ENCODE data around the gene CORO7.

The CORO7 gene

GRCh38 chr16:4373356-4373908, 43.0 kb downstream of the CORO7 start:
- DNase-seq (ENCODE audit: extremely low read depth in 1 of 2, low read depth in 1 of 2): no peak

DNA sequence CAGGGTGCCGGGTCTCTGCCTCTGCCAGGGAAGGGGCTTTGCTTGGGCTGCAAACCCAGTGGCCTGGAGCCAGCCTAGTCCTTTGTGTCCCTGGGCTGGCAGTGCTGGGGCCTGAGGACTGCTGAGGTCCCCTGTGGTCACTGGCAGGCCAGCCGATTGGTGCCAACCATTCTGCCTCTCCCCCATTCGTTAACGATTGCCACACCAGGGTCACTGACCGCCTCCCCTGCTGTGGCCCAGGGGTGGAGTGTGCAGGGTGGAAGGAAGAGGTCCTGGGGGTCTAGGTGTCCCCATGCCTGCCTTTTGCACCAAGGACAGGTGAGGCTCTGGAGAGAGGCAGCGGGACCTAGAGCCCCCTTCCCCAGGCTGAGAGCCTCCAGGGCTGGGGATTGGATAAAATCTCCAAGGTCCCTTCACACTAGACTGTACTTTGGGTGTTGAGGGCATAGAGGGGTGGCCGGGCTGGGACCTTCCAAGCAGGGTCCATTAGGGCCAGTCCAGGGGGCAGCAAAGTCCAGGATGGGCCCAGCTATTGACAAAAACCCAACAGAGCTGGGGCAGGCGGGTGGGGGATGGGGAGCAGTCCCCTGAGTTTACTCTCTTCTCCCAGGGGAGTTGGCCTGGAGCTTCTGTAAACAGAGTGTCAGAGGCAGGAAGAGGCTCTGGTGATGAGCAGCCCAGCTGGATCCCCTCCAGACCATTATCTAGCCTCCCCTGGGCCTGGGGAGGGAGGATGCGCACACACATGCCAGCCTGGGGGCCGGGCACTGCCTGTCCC, 43.6 kb downstream of the CORO7 start:
- DNase-seq (ENCODE audit: extremely low read depth in 1 of 2, low read depth in 1 of 2): no peak

- DNase-seq (ENCODE audit: extremely low read depth in 1 of 2, low read depth in 1 of 2): no peak
These were observed 44.3 kb downstream of the CORO7 start for GRCh38 chr16:4372001-4372577.

GRCh38 chr16:4371357-4372000, 44.9 kb downstream of the CORO7 start, which contains the start of gene VASN:
Gene VASN (plus strand): TSS chr16:4371848. CDS start chr16:4380878, 9,030 bp downstream.
- peak; percentile 34 to 41 for DNase-seq (ENCODE audit: extremely low read depth in 1 of 2, low read depth in 1 of 2)

DNA sequence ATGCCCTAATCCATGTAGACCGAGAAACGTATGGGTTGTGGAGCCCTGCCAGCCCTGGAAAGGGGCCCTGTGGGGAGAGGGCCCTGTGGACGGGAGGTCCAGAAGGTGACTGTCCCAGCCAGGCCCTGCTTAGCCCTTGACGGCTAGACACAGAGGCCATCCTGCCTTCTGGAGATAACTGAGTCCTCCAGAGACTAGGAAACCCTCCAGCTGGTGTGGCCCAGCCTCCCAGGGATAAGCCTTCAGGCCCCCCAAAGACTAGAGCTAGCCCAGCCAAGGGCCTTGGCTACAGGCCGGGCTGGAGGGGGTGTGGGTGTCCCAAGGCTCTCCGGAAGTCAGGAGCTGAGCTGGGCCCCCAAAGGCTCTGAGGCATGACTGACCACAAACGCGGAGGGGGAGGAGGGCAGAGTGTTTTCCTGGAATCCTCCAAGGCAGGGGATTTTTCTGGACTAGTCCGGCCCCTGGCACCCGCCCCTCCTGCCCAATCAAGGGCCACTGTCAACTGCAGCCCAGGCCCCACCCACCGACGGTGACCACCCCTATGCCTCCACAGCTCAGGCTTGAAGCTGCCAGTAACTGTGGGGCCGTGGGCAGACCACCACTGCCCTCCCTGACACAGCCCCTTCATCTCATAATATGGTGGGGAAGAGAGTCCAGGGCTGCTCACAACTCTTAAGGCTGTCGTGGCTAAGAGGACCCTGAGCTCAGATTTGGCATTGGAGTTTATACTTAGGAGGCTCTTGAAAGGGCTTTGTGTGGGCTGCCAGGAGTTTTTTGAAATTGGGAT, 45.6 kb downstream of the CORO7 start:
- no peak for DNase-seq (ENCODE audit: extremely low read depth in 1 of 2, low read depth in 1 of 2)

GRCh38 chr16:4370151-4370550, 46.2 kb downstream of the CORO7 start:
- DNase-seq (ENCODE audit: extremely low read depth in 1 of 2, low read depth in 1 of 2): no peak

DNA sequence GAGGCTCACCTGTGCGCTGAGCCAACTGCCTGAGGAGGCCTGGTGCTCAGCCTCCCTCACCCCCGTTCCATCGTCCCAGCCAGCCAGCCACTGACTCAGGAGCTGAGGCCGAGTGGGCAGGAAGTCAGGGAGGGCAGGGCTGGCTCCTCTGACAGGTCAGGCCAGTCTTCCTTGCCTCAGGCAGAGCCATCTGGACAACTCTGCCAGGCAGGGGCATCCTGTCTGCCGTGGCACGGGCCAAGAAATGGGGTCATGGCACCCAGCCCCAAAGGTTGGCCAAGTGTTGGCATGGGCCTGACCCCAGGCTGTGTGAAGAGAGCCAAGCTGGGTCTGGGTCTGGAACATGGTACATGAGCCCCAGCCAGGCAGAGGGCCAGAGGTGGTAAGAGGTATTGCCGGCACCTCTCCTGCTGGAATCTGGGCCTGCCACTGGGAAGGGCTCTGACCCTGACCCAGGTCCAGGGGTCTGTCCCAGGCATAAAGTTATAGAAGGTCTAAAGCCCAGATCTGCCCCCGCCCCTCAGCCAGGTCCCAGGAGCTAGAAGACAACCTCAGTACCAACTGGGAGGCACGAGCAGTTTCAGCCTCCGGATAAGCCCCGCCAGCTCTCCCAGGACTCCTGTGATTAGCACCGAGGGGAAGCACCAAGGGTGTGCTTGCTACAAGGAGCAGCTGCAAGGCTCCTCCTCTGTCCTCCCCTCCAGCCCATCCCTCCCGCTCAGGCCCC, 47.2 kb downstream of the CORO7 start:
- no peak for DNase-seq (ENCODE audit: extremely low read depth in 1 of 2, low read depth in 1 of 2)

DNA sequence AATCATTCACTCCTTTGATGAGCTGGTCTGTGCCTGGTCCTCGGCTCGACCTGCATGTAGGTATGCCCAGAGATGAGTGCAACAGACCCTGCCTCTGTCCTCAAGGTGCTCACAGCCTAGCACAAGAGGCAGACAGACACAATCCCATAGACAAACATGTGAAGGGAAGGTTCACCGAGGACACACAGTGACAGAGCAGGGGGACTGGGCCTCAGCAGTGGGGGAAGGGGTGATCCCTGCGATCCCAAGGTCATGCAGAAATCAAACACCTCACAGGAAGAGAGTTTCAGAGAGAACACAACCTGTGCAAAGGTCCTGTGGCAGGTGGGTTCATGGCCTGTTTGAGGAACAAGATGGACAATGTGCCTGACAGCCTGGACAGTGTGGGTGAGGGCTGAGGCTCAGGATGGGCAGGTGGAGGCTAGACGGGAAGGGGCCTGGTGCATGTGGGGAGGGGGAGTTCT, 49.0 kb downstream of the CORO7 start:
- no peak for DNase-seq (ENCODE audit: extremely low read depth in 1 of 2, low read depth in 1 of 2)

DNA sequence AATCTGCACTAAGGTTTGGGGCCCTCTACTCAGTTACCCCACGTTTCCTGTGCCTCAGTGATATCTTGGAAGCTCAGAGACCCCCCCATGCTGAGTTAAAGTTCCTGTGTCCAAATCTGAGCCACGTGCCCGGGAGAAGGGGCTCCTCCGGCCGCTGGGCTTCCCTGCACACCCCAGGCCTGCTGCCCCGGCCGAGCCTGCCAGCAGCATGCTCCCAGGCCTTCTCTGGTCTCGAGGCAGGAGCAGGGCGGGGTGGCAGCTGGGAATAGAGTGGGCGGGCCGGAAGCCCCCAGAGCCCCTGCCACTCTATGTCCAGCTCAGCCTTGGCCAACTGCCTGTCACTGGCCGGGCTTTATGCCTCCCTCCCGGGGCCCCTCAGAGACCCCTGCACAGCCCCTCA, 50.4 kb downstream of the CORO7 start:
- no peak for DNase-seq (ENCODE audit: extremely low read depth in 1 of 2, low read depth in 1 of 2)

DNA sequence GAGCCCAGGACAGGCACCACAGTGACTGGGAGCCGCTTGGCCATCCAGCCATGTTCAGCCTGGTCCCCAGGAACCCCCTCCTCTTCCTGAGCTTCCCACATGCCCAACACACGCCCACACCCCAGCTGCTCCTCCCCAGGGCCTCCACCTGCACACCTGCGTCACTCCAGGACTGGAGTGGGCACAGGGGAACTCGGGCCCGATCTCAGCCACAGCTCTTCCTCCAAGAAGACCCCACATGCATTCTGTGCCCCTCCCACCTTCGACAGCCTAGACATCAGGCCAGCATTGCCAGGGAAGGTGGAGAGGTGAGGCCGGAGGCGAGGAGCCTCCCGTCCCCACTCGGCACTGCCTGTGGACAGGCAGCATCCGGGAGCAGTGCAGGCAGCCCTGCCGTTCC, 50.8 kb downstream of the CORO7 start:
- no peak for DNase-seq (ENCODE audit: extremely low read depth in 1 of 2, low read depth in 1 of 2)

DNA sequence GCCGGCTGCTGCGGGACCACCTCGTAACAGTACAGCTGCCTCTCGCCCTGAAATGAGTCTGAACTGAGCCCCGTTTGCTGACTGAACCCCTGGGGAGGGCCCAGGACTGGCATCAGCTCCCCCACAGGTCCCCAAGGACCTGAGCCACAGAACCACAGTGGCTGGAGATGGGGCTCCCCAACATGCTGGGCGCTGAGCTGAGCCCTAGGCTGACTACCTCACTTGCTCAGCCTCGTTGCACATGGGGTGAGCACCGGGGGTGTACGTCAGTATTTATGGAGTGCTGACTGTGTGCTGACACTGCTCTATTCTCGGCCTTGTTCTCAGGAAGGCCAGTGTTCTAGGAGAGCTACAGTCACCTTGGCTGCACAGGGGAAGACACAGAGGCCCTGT, 51.4 kb downstream of the CORO7 start:
- DNase-seq (ENCODE audit: extremely low read depth in 1 of 2, low read depth in 1 of 2): no peak

- no peak for DNase-seq (ENCODE audit: extremely low read depth in 1 of 2, low read depth in 1 of 2)
These were observed 52.0 kb downstream of the CORO7 start for GRCh38 chr16:4364196-4365013.

- DNase-seq (ENCODE audit: extremely low read depth in 1 of 2, low read depth in 1 of 2): no peak
These were observed 53.8 kb downstream of the CORO7 start for GRCh38 chr16:4362476-4363135.

DNA sequence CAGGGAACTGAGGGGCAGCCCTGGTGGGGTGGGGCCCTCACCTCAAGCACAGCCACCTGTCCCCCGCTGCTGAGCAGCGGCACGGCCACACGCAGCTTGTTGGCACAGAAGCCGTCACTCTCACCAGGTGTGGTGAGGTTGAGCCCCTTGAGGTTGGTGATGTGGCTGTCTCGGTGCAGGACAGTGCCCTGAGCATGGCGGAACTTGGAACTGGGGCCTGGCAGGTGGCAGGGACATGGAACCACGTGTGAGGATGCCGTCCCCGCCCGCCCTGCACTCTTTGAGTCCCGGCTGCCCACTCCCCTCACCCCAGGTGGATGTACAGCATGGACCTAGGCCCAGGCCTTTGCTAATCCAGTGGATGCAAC, 54.5 kb downstream of the CORO7 start:
- DNase-seq (ENCODE audit: extremely low read depth in 1 of 2, low read depth in 1 of 2): no peak

DNA sequence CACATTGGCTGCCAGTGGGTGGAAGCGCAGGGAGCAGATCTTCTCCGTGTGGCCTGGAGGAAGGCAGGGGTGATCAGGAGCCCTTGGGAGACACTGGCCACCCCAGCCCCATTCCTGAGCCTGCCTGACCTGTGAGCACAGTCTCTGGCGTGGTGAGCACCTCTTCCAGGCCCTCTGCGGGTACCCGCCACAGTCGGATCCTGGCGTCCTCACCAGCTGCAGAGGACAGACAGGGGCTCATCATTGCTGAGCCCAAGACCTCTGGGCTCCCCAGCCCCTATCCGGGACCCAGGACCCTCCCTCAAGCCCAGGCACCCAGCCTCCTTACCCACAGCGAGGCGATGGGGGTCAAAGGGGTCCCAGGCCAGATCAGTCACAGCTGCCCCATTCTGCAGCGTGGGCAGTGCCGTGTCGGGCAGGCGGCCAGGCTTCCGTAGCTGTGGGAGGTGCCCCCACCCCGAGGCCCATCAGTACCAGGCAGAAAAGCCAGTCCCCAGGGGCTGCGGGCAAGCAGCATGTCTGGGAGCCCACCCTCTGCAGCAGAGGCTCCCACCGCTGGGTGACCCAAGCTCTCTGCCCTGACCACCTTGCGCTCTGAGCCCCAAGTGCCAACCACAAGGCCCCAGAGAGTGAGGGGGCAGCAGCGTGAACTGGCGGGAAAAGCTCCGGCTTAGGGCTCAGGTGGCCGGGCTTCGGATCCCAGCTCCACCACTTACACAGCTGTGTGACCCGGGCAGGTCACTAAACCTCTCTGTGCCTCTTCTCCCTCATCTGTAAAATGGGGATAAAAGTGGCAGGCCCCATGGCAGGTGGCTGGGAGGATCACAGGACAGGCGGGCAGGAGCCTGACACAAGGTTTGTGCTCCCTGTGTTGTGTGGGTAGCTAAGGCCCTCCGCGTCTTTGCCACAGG, 55.1 kb downstream of the CORO7 start:
- no peak for DNase-seq (ENCODE audit: extremely low read depth in 1 of 2, low read depth in 1 of 2)

- DNase-seq (ENCODE audit: extremely low read depth in 1 of 2, low read depth in 1 of 2): no peak
These were observed 55.8 kb downstream of the CORO7 start for GRCh38 chr16:4360538-4361021.

DNA sequence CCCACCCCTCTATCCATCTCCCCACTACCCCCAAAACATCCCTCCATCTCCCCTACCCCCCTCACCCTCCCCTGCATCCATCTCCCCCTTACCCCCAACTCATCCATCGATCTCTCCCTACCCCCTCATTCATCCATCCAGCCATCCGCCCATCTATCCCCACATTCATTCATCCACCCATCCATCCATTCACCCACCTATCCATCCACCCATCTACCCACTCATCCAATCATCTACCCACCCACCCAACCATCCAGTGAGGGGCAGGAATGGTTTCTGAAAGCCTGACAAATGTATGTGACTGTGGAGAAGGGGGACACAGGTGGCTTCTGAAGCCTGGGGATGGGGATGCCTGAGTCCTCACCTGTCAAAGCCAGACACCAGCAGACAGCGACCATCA, 56.5 kb downstream of the CORO7 start:
- no peak for DNase-seq (ENCODE audit: extremely low read depth in 1 of 2, low read depth in 1 of 2)
